Epithelial cell of alveolus of lung (primary cell): ENCODE results near the gene ATP8B4. TPM values are rescaled to one million over a fixed set of nuclear protein-coding genes. Genes with fewer than 3 reads are reported as not detected.

Source experiments
- total RNA-seq: library from RNA; depleted of rRNA; stranded (reverse); fragments of >200 nt; gene quantifications from 2 replicates; pipeline ENCODE4 v1.2.1, GENCODE V29; 2015

Gene ATP8B4, protein sequence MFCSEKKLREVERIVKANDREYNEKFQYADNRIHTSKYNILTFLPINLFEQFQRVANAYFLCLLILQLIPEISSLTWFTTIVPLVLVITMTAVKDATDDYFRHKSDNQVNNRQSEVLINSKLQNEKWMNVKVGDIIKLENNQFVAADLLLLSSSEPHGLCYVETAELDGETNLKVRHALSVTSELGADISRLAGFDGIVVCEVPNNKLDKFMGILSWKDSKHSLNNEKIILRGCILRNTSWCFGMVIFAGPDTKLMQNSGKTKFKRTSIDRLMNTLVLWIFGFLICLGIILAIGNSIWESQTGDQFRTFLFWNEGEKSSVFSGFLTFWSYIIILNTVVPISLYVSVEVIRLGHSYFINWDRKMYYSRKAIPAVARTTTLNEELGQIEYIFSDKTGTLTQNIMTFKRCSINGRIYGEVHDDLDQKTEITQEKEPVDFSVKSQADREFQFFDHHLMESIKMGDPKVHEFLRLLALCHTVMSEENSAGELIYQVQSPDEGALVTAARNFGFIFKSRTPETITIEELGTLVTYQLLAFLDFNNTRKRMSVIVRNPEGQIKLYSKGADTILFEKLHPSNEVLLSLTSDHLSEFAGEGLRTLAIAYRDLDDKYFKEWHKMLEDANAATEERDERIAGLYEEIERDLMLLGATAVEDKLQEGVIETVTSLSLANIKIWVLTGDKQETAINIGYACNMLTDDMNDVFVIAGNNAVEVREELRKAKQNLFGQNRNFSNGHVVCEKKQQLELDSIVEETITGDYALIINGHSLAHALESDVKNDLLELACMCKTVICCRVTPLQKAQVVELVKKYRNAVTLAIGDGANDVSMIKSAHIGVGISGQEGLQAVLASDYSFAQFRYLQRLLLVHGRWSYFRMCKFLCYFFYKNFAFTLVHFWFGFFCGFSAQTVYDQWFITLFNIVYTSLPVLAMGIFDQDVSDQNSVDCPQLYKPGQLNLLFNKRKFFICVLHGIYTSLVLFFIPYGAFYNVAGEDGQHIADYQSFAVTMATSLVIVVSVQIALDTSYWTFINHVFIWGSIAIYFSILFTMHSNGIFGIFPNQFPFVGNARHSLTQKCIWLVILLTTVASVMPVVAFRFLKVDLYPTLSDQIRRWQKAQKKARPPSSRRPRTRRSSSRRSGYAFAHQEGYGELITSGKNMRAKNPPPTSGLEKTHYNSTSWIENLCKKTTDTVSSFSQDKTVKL
- total RNA-seq = 0.39 and 2.2 TPM in 2 replicates

DNA sequence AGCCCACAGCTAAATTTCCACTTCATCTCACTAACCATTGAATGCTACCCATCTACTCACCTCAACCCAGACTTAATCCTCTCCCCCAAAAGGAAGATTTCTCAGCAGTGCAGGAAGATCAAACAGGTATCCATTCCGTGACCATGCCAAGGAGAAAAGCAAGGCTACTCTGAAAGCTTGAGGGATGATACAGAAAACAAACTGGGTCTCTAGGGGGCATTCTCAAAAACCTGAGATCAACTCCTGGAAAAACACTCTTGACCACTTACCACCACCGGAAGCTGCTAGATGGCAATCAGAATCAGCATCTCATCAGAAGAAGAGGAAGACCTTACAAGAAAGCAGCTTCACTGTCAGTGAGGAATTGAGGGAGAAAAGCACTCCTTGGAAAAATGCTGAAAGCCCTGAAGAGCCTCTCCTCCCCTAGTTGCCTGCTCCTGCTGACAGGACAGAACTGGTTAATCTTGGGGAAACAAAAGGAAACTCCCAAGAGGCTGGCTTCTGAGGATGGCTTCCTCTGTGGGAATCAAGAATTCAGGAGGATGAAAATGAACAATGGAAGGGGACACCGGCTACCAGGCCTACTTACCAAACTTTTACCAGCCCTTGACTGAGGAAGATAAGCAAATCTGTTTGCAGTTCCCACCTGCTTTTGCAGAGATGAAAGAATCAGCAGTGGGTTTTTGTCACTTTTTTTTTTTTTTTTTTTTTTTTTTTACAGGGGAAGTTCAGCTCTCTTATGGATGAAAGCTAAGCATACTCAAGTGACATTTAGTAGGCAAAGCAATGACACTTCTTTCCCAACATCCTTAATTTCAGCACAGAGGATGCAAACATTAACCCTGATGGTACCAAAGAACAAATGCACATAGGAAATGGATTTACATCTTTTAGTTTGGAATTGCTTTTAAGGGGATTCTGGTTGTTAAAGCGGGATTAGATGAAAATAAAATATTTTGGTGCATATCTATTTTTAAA lies at the start of gene ATP8B4:
ATP8B4 (minus strand) TSS at position 171 of the 978 bp plus-strand sequence. CDS start 12,267 bp downstream, outside the sequence.

Other genes starting within 250 kb of the ATP8B4 start
- 0.13 and 0.24 TPM in 2 replicates for gene SLC27A2, start 63.0 kb upstream of the ATP8B4 start, total RNA-seq
- not detected in 2 replicates for gene HDC, start 146.5 kb upstream of the ATP8B4 start, total RNA-seq
- gene GABPB1, start 236.0 kb upstream of the ATP8B4 start, total RNA-seq = 16.9 and 31.7 TPM in 2 replicates